DMS53 treated with DMSO at 0.1 percent for 48 hours (cell line): ENCODE data around the gene PLAA.
"Not testable (repeated sequence)": the region's sequence is repeated elsewhere in the genome, so short reads cannot be mapped to it uniquely, and the experiment has no call there.

ENCODE experiments used
- DNase-seq: peaks from one replicate; lab custom pipeline; 2025; ENCODE audit not compliant: unreplicated experiment; lab: John Stamatoyannopoulos, UW

PLAA gene

GRCh38 chr9:26935847-26936246 lies 11.2 kb downstream of the PLAA start:
- DNase-seq = no peak

GRCh38 chr9:26928902-26929495 lies 18.0 kb downstream of the PLAA start:
- no peak for DNase-seq

GRCh38 chr9:26925609-26926008 lies 21.4 kb downstream of the PLAA start:
- no peak for DNase-seq

- no peak for DNase-seq
These were observed 27.3 kb downstream of the PLAA start for GRCh38 chr9:26919698-26920097.

- DNase-seq = no peak
These were observed 33.8 kb downstream of the PLAA start for GRCh38 chr9:26913138-26913668.

- DNase-seq = no peak
These were observed 42.4 kb downstream of the PLAA start for GRCh38 chr9:26904671-26905070.

GRCh38 chr9:26904070-26904469 lies 43.0 kb downstream of the PLAA start:
- DNase-seq = no peak

GRCh38 chr9:26893030-26893676 lies 53.9 kb downstream of the PLAA start:
- no peak for DNase-seq

- DNase-seq = peak; percentile 73
These were observed 54.6 kb downstream of the PLAA start, which contains the start of gene CAAP1 for GRCh38 chr9:26892251-26893029. Gene CAAP1, minus strand, starts transcription at chr9:26892802. Its CDS starts 87 bp downstream, at chr9:26892715.

GRCh38 chr9:26891726-26892125 lies 55.3 kb downstream of the PLAA start:
- no peak for DNase-seq

- DNase-seq = no peak
These were observed 58.8 kb downstream of the PLAA start for GRCh38 chr9:26888271-26888670.

GRCh38 chr9:26882154-26882553 lies 64.9 kb downstream of the PLAA start:
- DNase-seq = no peak

GRCh38 chr9:26880262-26880661 lies 66.8 kb downstream of the PLAA start:
- DNase-seq = no peak

GRCh38 chr9:26875155-26875554 lies 71.9 kb downstream of the PLAA start:
- not testable (repeated sequence) for DNase-seq

GRCh38 chr9:26870292-26870691 lies 76.8 kb downstream of the PLAA start:
- DNase-seq = no peak

- DNase-seq = no peak
These were observed 84.0 kb downstream of the PLAA start for GRCh38 chr9:26863074-26863473.

GRCh38 chr9:26856413-26857032 lies 90.5 kb downstream of the PLAA start:
- peak; percentile 49 for DNase-seq
